Pancreas (tissue), 10 donors: ENCODE results near the gene TAF4B. TPM values are rescaled to one million over a fixed set of nuclear protein-coding genes. Genes with fewer than 3 reads are reported as not detected.

Source experiments
- ATAC-seq, 4 donors: fragments of 200-7000 bp; cut with Tn5 transposase; one replicate each; pipeline versions ENCODE4 v1.8.0 to v1.9.1; 2020; ENCODE audit warnings: mild to moderate bottlenecking in 4 of 4, moderate library complexity in 4 of 4
- DNase-seq, 6 donors: peaks; one replicate each; pipeline ENCODE4 v3.0.0-alpha.2; 2020
- FAIRE-seq: peaks from 2 replicates; lab custom pipeline; 2012; peaks lifted over from hg19 to GRCh38; lab: Jason Lieb, UNC
- H3K27ac ChIP-seq, 4 donors: fragments of 200-600 bp; sonication (generic); 1 replicate in 3 of 4; 2 replicates in 1 of 4; pipeline versions ENCODE4 v1.5.0 to v1.8.0; 2020
- H3K27me3 ChIP-seq, 4 donors: fragments of 200-600 bp; one replicate each; pipeline ENCODE4 v1.8.0; 2021
- H3K36me3 ChIP-seq, 3 donors: fragments of 200-600 bp; sonication (generic) in 1 of 3; one replicate each; pipeline versions ENCODE4 v1.5.0 to v1.8.0; 2020 to 2021
- H3K4me1 ChIP-seq, 3 donors: fragments of 200-600 bp; one replicate each; pipeline ENCODE4 v1.8.0; 2021
- H3K4me3 ChIP-seq, 4 donors: fragments of 200-600 bp; sonication (generic) in 2 of 4; one replicate each; pipeline versions ENCODE4 v1.5.0 to v1.8.0; 2020 to 2021
- H3K9me3 ChIP-seq, 4 donors: fragments of 200-600 bp; one replicate each; pipeline ENCODE4 v1.8.0; 2021
- WGBS, 2 donors: extraction: QIAGEN DNeasy Blood & Tissue Kit; methylation state at CpG; one replicate each; pipeline ENCODE4 v1.1.7; 2013; 5-methylcytosine and 5-hydroxymethylcytosine counted together
- intact Hi-C, 3 donors: fragments of 100-400 bp; cut with DNase I; formaldehyde crosslinking; loops; one replicate each; pipeline versions ENCODE4 v1.11.1 to v1.14.2; 2022
- polyA plus RNA-seq, 2 donors: library from polyadenylated mRNA; stranded (reverse); fragments of 200-250 nt; gene quantifications; one replicate each; pipeline ENCODE4 v1.2.3, GENCODE V29; 2013
- total RNA-seq, 6 donors: library from RNA; stranded (reverse); fragmentation: NEBNext Ultra II Directional in 4 of 6; extraction: Animal tissue kit (Norgen Biotek cat#: 25700) in 4 of 6; gene quantifications; one replicate each; pipeline versions ENCODE4 v1.2.1 to v1.2.4, GENCODE V29; 2021 to 2023
- TF ChIP-seq, protein P1 (sequence below), 4 donors: fragments of 200-600 bp; sonication (generic) in 3 of 4; IDR thresholded peaks; one replicate each; pipeline versions ENCODE4 v1.5.0 to v1.8.0; 2021; ENCODE audit warnings: antibody characterized with exemption in 4 of 4
- donor health status: healthy with polysubstance abuse.
- donor health status: DM: no; HTN: no; CAD: no; lungs with moderate emphysema.
- donor health status: DM: no; HTN: no; CAD: no.
- donor health status: control.
- donor health status: control.
- donor health status: Bipolar disorder and iron deficiency.
- donor health status: DM: yes; HTN: yes; CAD: no.
- donor health status: DM: no; HTN: no; CAD: no.
- donor health status: DM: no; HTN: no; CAD: no.
- donor health status: DM: yes; HTN: yes; CAD: no.

The TAF4B gene
- total and polyA plus RNA-seq, 8 donors: 0.94 to 3.4 (median 2.3) TPM

DNA sequence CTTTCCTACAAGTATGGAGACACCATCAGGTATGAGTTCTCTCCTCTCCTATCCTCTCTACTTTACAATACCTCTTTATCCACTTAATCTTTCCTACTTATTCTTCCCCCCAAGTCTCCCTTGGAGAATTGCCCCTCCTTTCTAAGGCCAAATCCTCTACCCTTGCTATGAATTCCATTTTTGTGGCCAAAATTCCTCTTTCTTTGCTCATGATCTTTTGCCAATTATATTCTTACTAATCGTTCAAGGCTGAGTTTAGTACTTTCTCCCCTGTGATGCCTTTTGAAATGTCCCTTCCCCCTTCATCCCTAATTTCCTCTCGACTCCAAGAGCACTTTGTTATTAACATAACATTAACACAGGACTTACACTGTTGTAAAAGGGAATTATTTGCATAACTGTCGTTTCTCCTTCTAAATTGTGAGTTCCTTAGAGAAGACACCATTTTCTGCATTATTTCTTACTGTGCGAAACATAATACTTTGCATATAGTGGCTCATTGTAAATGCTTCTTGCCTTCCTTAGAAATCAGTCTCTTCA, 188.7 kb downstream of the TAF4B start:
- Histone ChIP-seq H3K36me3 (no peaks in the 10 kb centered on the region), H3K4me1 (no peaks in the 10 kb centered on the region), H3K27me3 (no peaks in the 10 kb centered on the region), H3K9me3 (no peaks in the 10 kb centered on the region), H3K4me3 (no peak overlapping the region), H3K27ac (no peak overlapping the region)
- intact Hi-C loops: no loop called here
- DNase-seq (no peak), ATAC-seq (no peak), FAIRE-seq (no peak)
- 57 to 71% methylated on average over 4 of the region's 4 CpGs for WGBS, 2 donors
- TF ChIP-seq, protein P1, sequence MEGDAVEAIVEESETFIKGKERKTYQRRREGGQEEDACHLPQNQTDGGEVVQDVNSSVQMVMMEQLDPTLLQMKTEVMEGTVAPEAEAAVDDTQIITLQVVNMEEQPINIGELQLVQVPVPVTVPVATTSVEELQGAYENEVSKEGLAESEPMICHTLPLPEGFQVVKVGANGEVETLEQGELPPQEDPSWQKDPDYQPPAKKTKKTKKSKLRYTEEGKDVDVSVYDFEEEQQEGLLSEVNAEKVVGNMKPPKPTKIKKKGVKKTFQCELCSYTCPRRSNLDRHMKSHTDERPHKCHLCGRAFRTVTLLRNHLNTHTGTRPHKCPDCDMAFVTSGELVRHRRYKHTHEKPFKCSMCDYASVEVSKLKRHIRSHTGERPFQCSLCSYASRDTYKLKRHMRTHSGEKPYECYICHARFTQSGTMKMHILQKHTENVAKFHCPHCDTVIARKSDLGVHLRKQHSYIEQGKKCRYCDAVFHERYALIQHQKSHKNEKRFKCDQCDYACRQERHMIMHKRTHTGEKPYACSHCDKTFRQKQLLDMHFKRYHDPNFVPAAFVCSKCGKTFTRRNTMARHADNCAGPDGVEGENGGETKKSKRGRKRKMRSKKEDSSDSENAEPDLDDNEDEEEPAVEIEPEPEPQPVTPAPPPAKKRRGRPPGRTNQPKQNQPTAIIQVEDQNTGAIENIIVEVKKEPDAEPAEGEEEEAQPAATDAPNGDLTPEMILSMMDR (IDR thresholded peaks at IDR 0.05): no peak

DNA sequence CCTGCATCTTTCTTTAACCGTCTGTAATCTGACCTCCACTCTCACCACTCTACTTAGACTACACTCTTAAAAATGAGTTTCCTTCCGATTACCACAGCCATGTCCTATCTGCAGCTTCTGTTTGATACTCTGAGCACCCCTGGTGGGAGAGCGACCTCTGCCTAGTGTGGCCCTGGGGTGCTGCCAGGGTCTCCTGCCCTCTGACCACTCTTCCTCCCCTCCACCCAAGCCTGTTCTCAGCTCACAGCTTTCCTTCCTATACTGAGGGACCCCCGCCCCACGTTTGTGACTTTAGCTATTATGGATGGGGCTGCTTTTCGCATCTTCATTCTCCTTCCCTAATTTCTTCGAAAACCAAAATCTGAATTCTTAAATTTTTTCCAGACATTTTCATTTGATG, 189.4 kb downstream of the TAF4B start:
- no peaks in the 10 kb centered on the region for H3K9me3 ChIP-seq
- intact Hi-C loops: no loop called here
- no peak for FAIRE-seq

DNA sequence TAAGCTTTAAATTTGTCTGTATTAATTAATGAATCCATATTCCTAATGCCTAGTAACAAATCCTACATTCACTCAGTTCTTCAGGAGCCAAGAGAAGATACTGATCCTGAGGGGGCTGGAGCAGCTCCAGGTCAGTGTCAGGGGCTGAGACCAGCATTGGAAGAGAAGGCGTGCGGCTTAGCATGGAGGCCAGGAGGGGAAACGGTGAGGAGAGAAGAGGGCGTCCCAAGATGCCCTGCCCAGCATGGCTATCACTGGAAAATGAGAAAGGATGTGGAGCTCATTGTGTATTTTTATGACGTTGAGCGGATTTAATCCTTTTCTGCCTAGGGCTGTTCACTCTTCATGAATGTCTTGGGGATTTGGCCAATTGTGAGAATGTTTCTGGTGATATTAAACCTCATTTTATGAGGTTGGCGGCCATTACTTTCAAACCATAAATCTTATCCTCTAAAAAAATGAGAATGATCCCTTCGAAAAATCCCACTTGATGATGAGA, 190.5 kb downstream of the TAF4B start:
- Histone ChIP-seq H3K9me3 (no peaks in the 10 kb centered on the region), H3K27ac (no peak overlapping the region), H3K4me1 (no peaks in the 10 kb centered on the region), H3K4me3 (no peak overlapping the region), H3K27me3 (no peaks in the 10 kb centered on the region), H3K36me3 (no peaks in the 10 kb centered on the region)
- 90 to 94% methylated on average over 8 of the region's 8 CpGs for WGBS, 2 donors
- FAIRE-seq (no peak), DNase-seq (no peak), ATAC-seq (no peak)
- intact Hi-C loops: no loop called here
- TF ChIP-seq, protein P1 (IDR thresholded peaks at IDR 0.05): no peak

More for the DNA sequence above, 189.4 kb downstream of the TAF4B start:
- Histone ChIP-seq H3K4me3 (no peak overlapping the region), H3K36me3 (no peaks in the 10 kb centered on the region), H3K4me1 (no peaks in the 10 kb centered on the region), H3K27me3 (no peaks in the 10 kb centered on the region), H3K27ac (no peak overlapping the region)
- WGBS, 2 donors: 67 to 75% methylated on average over 7 of the region's 7 CpGs
- TF ChIP-seq, protein P1 (IDR thresholded peaks at IDR 0.05): no peak
- no peak for ATAC-seq
- DNase-seq: no peak

DNA sequence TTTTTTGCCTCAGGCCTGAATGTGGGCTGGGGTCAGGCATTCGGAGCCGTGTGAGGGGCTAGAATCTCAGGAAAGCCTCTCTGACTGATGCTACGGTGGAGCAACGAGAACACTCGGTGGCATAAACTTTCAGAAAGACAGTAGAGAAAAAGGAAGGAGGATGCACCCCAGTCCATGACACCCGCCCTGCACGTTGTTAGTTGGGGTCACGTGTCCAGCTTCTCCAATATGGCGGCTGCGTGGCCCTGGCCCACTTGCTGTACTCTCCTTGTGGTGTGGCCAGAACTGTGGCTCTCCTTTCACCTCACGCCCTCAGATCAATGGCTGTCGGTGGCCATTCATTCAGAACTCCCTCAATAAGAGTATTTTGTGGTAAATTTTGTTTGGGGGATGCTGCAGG, 190.9 kb downstream of the TAF4B start:
- WGBS, 2 donors: 88 to 95% methylated on average over 12 of the region's 12 CpGs
- H3K36me3 ChIP-seq: no peaks in the 10 kb centered on the region
- ATAC-seq (no peak), DNase-seq (no peak), FAIRE-seq (no peak)
- H3K27me3 ChIP-seq: no peaks in the 10 kb centered on the region
- no peaks in the 10 kb centered on the region for H3K4me1 ChIP-seq
- intact Hi-C loops: no loop called here
- H3K27ac ChIP-seq: no peak overlapping the region
- TF ChIP-seq, protein P1 (IDR thresholded peaks at IDR 0.05): no peak
- H3K4me3 ChIP-seq: no peak overlapping the region
- no peaks in the 10 kb centered on the region for H3K9me3 ChIP-seq

DNA sequence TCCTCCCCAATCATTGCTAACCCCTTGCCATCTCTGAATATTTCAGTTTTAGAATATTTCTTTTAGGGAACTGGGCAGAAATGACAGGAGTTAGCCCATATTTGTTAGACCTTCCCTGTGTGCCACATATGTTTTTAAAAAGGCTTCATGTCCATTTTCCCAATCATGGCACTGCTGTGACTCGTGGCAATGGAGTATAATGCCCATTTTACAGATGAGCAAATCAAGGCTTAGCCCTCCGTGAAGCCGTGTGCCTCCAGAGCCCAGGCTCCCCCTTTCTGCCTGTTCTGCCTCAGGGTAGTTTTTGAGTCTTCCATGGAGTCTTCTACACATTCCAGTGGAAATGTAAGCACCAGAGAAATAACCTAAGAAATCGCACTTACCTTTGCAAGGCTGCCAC, 192.0 kb downstream of the TAF4B start:
- intact Hi-C loops: no loop called here
- H3K27me3 ChIP-seq: no peaks in the 10 kb centered on the region
- WGBS, 2 donors: 89 to 92% methylated on average over 4 of the region's 4 CpGs
- no peaks in the 10 kb centered on the region for H3K9me3 ChIP-seq
- FAIRE-seq (no peak), DNase-seq (no peak), ATAC-seq (no peak)
- H3K4me1 ChIP-seq: no peaks in the 10 kb centered on the region
- H3K4me3 ChIP-seq: no peak overlapping the region
- no peak overlapping the region for H3K27ac ChIP-seq
- no peaks in the 10 kb centered on the region for H3K36me3 ChIP-seq
- TF ChIP-seq, protein P1 (IDR thresholded peaks at IDR 0.05): no peak
